Heart right ventricle (tissue), 16 donors: ENCODE data around the gene CGB5. TPM values are rescaled to one million over a fixed set of nuclear protein-coding genes. Genes with fewer than 3 reads are reported as not detected.

Experiments used
- ATAC-seq, 8 donors: fragments of 200-7000 bp; cut with Tn5 transposase; one replicate each; pipeline ENCODE4 v1.9.1; 2020; ENCODE audit warnings: mild to moderate bottlenecking in 8 of 8, moderate library complexity in 8 of 8, moderate number of reproducible peaks in 1 of 8
- DNase-seq, 2 donors: peaks; one replicate each; pipeline ENCODE4 v3.0.0-alpha.2; 2020
- H3K27ac ChIP-seq, 10 donors: fragments of 200-600 bp; sonication (generic) in 2 of 10; one replicate each; pipeline versions ENCODE4 v1.5.0 to v1.8.0; 2020 to 2022; ENCODE audit warnings: mild to moderate bottlenecking in 3 of 10
- H3K27me3 ChIP-seq, 7 donors: fragments of 200-600 bp; one replicate each; pipeline ENCODE4 v1.8.0; 2021 to 2022; ENCODE audit warnings: mild to moderate bottlenecking in 2 of 7
- H3K36me3 ChIP-seq, 9 donors: fragments of 200-600 bp; sonication (generic) in 1 of 9; one replicate each; pipeline versions ENCODE4 v1.5.0 to v1.8.0; 2020 to 2022; ENCODE audit warnings: mild to moderate bottlenecking in 2 of 9
- H3K4me1 ChIP-seq, 9 donors: fragments of 200-600 bp; sonication (generic) in 1 of 9; one replicate each; pipeline versions ENCODE4 v1.5.0 to v1.8.0; 2020 to 2022; ENCODE audit warnings: mild to moderate bottlenecking in 4 of 9
- H3K4me3 ChIP-seq, 10 donors: fragments of 200-600 bp; sonication (generic) in 2 of 10; one replicate each; pipeline versions ENCODE4 v1.5.0 to v1.8.0; 2020 to 2022; ENCODE audit warnings: mild to moderate bottlenecking in 7 of 10, moderate library complexity in 2 of 10
- H3K9me3 ChIP-seq, 11 donors: fragments of 200-600 bp in 10 of 11; sonication (generic) in 2 of 11; one replicate each; pipeline versions ENCODE4 v1.5.0 to v1.8.0; 2013 to 2022; ENCODE audit warnings: mild to moderate bottlenecking in 2 of 11, control low read depth in 1 of 11, moderate library complexity in 1 of 11
- CTCF ChIP-seq, 9 donors: fragments of 200-600 bp; sonication (generic) in 2 of 9; IDR thresholded peaks; one replicate each; pipeline versions ENCODE4 v1.5.0 to v1.8.0; 2021 to 2022; ENCODE audit warnings: antibody characterized with exemption in 9 of 9, mild to moderate bottlenecking in 5 of 9, moderate library complexity in 1 of 9
- WGBS, 2 donors: extraction: QIAGEN DNeasy Blood & Tissue Kit; methylation state at CpG; one replicate each; pipeline ENCODE4 v1.1.7; 2013; ENCODE audit warnings: inconsistent platforms in 1 of 2; 5-methylcytosine and 5-hydroxymethylcytosine counted together
- intact Hi-C, 10 donors: fragments of 100-400 bp; cut with DNase I; formaldehyde crosslinking; loops; one replicate each; pipeline versions ENCODE4 v1.11.1 to v1.14.2; 2022
- polyA plus RNA-seq, 2 donors: library from polyadenylated mRNA; stranded (reverse); fragments of 200-250 nt; gene quantifications; one replicate each; pipeline ENCODE4 v1.2.3, GENCODE V29; 2013
- total RNA-seq, 10 donors: library from RNA; stranded (reverse); fragmentation: NEBNext Ultra II Directional in 3 of 10; extraction: Animal tissue kit (Norgen Biotek cat#: 25700) in 3 of 10; gene quantifications; one replicate each; pipeline versions ENCODE4 v1.2.1 to v1.2.4, GENCODE V29; 2021 to 2023
- donor health status: Arrhythmogenic right ventricular cardiomyopathy.
- donor health status: ischemic (EF 13 %, LVEDD 7.1; RV severe dilation, severe dysfunction).
- donor health status: healthy with polysubstance abuse.
- donor health status: DM: no; HTN: yes; CAD: no.
- donor health status: DM: no; HTN: no; CAD: no.
- donor health status: ischemic (EF 25% LVEDD 6.9; RV normal size, moderate dysfunction).
- donor health status: ischemic (EF 25% LVEDD 5.7; RV mildly dilated, moderate dysfunction).
- donor health status: healthy.
- donor health status: DM: yes; HTN: yes; CAD: no.
- donor health status: Ischemic cardiomyopathy.
- donor health status: ischemic (EF 35%, LVEDD 5.7; RV mildly dilated, moderate dysfunction).
- donor health status: nonischemic (EF 11% LVEDD 7.7; RV severe dilation, severe dysfunction).
- donor health status: DM: yes; HTN: yes; CAD: no.
- donor health status: PGD.
- donor health status: ischemic (EF 29% LVEDD 5.4; RV normal size, mild dysfunction).
- donor health status: nonischemic (EF 23%, LVEDD 6.1; RV moderate dilation, normal function).

The CGB5 gene
- total and polyA plus RNA-seq, 12 donors = not detected

- 96 to 98% methylated on average over 15 of the region's 15 CpGs for WGBS, 2 donors
- H3K36me3 ChIP-seq = peaks cover 0 to 86% (median 38%) of the 10 kb centered on the region in 9 donors
- DNase-seq = no peak
Measured at GRCh38 chr19:49004133-49004532, 39.5 kb upstream of the CGB5 start.

GRCh38 chr19:49004964-49005614 lies 38.6 kb upstream of the CGB5 start:
- H3K4me1 ChIP-seq = no peaks in the 10 kb centered on the region
- H3K9me3 ChIP-seq = no peaks in the 10 kb centered on the region
- WGBS, 2 donors = 95 to 97% methylated on average over 7 of the region's 7 CpGs
- no peak for DNase-seq
- ATAC-seq = no peak
- H3K27me3 ChIP-seq = no peaks in the 10 kb centered on the region
- intact Hi-C loops = no loop called here
- H3K27ac ChIP-seq = no peak overlapping the region
- peaks cover 0 to 93% (median 46%) of the 10 kb centered on the region in 9 donors for H3K36me3 ChIP-seq
- no peak overlapping the region for H3K4me3 ChIP-seq
- no peak for TF ChIP-seq CTCF (IDR thresholded peaks at IDR 0.05)

More at GRCh38 chr19:49004133-49004532, 39.5 kb upstream of the CGB5 start:
- Histone ChIP-seq H3K9me3 (no peaks in the 10 kb centered on the region), H3K4me1 (no peaks in the 10 kb centered on the region), H3K27ac (no peak overlapping the region), H3K4me3 (no peak overlapping the region), H3K27me3 (no peaks in the 10 kb centered on the region)
- TF ChIP-seq CTCF (IDR thresholded peaks at IDR 0.05) = no peak
- intact Hi-C loops = no loop called here
- ATAC-seq = no peak

GRCh38 chr19:49006905-49007304 lies 36.7 kb upstream of the CGB5 start:
- intact Hi-C loops = no loop called here
- no peaks in the 10 kb centered on the region for H3K9me3 ChIP-seq
- no peak overlapping the region for H3K4me3 ChIP-seq
- H3K27ac ChIP-seq = no peak overlapping the region
- no peaks in the 10 kb centered on the region for H3K27me3 ChIP-seq
- no peak for TF ChIP-seq CTCF (IDR thresholded peaks at IDR 0.05)
- H3K4me1 ChIP-seq = no peaks in the 10 kb centered on the region
- WGBS, 2 donors = 96 to 97% methylated on average over 22 of the region's 22 CpGs
- H3K36me3 ChIP-seq = peaks cover 0 to 98% (median 52%) of the 10 kb centered on the region in 9 donors
- DNase-seq = no peak
- ATAC-seq = no peak

GRCh38 chr19:49009828-49010227 lies 33.8 kb upstream of the CGB5 start:
- H3K4me1 ChIP-seq = no peaks in the 10 kb centered on the region
- H3K36me3 ChIP-seq = peaks cover 0 to 96% (median 41%) of the 10 kb centered on the region in 9 donors
- 98% methylated on average over 18 of the region's 18 CpGs for WGBS, 2 donors
- no peaks in the 10 kb centered on the region for H3K27me3 ChIP-seq
- no peak overlapping the region for H3K27ac ChIP-seq
- no peak overlapping the region for H3K4me3 ChIP-seq
- ATAC-seq = peak in 2 of 8 donors; percentile 7
- DNase-seq = no peak
- intact Hi-C loops = no loop called here
- no peaks in the 10 kb centered on the region for H3K9me3 ChIP-seq
- no peak for TF ChIP-seq CTCF (IDR thresholded peaks at IDR 0.05)
